GM10266 (cell line): Measurements from ENCODE around the gene WDR7.

Experiments used
- DNase-seq: peaks from one replicate; pipeline ENCODE4 v3.0.0; 2012; ENCODE audit errors: extremely low spot score
- TF ChIP-seq, protein P1 (sequence below): IDR thresholded peaks from 2 replicates; pipeline ENCODE4 v1.5.1; 2012; ENCODE audit warnings: mild to moderate bottlenecking, low read depth; ENCODE audit not compliant: control insufficient read depth, insufficient read depth; ENCODE audit errors: missing control alignments

WDR7 gene

DNA sequence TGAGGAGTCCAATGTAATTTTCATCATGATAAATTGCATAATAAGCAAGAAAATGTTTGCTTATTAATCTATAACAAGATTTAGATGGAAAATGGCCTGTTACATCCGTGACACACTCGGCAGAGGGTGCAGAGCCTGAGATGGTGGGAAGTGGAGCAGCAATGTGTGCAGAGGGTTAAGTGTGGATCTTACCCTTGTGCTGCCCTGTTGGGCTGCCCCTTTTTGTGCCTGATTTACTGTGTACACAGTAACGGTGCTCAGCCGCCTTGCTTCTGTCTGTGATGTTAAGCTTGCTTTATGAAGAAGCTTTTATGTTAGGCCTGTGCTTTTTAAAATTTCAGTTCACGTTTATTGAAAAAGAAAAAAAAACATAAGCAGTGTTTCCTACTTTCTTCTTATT is 275.6 kb downstream of the WDR7 start:
- TF ChIP-seq, protein P1, sequence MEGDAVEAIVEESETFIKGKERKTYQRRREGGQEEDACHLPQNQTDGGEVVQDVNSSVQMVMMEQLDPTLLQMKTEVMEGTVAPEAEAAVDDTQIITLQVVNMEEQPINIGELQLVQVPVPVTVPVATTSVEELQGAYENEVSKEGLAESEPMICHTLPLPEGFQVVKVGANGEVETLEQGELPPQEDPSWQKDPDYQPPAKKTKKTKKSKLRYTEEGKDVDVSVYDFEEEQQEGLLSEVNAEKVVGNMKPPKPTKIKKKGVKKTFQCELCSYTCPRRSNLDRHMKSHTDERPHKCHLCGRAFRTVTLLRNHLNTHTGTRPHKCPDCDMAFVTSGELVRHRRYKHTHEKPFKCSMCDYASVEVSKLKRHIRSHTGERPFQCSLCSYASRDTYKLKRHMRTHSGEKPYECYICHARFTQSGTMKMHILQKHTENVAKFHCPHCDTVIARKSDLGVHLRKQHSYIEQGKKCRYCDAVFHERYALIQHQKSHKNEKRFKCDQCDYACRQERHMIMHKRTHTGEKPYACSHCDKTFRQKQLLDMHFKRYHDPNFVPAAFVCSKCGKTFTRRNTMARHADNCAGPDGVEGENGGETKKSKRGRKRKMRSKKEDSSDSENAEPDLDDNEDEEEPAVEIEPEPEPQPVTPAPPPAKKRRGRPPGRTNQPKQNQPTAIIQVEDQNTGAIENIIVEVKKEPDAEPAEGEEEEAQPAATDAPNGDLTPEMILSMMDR, result no peak
- DNase-seq, result no peak

DNA sequence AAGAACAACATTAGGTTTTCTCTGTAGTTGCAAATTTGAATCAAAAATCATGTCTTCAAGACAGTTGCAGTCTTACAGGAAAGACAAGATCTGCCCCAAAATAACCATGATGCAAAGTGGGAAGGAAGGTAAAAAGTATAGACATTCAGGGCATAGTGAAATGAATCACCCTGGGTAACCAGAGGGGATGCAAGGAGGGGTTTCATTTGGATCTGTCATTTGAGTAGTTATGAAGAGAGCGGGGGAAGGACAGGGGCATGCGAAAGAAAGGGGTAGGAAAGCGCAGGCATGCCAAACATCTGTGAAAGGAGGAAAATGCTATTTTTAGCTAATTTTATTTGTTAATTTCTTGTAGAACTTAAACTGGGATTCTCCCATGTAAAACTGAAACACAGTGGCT is 276.6 kb downstream of the WDR7 start:
- no peak for DNase-seq

DNA sequence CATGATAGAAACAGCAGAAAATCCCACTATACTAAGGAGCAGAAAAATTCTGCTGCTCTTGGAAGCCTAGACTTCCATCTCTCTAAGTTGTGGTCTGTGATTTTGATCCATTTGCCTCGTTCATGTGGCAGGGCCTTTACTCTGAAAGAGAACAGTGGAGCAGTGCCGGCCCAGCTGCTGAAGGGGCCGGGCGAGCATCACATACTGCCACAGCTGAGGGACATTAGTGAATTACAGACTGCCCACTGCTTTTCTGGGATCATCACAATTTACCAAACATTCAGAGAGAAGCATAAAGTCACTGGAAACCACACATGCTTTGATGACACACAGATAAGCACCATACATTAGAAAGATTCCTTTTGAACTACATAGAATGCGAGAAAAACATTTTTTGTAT is 278.7 kb downstream of the WDR7 start:
- no peak for DNase-seq
- TF ChIP-seq, protein P1, result no peak

More for the DNA sequence above, 276.6 kb downstream of the WDR7 start:
- TF ChIP-seq, protein P1, result no peak

DNA sequence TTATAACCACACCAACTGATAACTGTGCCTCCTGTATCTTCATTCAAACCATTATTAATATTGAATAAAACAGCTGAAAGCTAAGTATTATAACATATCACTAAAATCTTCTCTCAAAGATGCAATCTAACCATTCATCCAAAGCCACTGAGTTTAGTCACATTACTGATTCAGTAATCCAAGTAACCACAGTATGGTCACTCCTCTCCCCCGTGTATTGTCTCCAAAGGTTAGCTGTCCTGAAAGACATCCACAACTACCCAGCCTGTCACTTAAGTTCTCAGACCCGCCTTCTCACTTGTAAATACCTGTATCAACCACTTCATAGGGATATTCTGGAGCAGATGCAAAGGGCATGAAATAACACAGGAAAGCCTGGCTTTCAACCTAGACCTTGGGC is 282.3 kb downstream of the WDR7 start:
- TF ChIP-seq, protein P1, result no peak
- no peak for DNase-seq

DNA sequence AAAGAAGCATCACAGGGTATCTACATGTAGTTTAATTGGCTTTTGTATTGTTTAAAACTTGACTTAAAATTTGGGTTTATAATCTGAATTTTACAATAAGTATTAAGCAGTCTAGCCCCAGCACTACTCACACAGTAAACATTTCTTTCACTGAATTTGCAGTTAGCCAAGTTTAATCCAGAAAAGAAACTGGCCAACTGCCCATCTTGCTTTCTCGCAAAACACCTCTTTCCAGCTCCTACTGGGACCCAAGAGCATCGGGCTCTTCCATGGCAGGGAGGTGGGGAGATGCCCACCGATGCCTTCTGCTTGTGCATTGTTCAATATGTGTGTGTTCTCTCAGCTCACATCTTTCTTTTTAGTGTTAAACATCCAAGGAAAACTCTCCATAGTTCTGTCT is 283.0 kb downstream of the WDR7 start:
- no peak for DNase-seq
- TF ChIP-seq, protein P1, result no peak

DNA sequence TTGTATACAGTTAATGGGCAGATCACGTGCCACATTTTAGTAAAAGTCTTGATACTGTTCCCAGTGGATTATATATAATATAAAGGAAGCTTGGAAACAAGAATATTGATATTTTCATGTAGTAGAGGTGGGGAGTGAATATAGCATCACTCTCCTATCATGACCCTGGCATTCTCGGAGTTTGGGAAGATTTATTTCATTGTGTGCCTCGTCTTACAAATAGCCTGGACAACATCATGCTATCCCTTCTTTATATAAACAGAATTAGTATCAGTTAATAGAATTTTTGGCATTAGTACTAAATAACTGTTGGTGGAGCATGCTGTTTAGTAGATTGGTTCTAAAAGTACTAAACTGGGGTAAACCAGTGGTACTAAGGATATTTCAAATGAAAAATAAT is 283.7 kb downstream of the WDR7 start:
- TF ChIP-seq, protein P1, result no peak
- no peak for DNase-seq

DNA sequence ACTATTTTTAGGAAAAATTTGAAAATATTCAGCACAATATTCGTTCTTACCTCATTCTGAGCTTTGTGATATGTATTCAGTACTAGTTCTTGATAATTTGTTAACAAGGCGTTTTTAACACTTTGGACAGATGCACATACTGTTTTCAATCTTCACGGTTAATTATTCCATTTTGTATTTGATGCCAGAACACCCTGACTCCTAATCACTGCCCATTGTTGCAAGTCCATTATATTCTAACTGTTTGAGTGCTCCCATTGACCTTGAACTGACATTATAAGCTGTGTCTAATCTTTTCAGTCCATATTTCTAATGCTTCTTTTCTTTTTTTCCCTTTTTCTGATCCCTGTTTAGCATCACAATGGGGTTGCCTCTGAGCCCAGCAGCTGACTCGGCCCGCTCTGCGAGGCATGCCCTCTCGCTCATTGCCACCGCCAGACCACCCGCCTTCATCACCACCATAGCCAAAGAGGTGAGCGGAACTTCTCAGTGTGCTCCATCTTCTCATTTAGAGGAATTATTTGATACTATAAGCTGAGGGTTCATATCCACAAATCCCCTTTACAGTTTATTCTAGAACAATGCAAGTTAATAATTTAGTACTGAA is 284.4 kb downstream of the WDR7 start:
- TF ChIP-seq, protein P1, result no peak
- DNase-seq, result no peak
